Right hindlimb (tissue), 1 donor: ENCODE measurements around the gene RASSF8.

Experiments used
- DNase-seq: peaks from one replicate; pipeline ENCODE4 v3.0.0-alpha.2; 2018

The RASSF8 gene, protein sequence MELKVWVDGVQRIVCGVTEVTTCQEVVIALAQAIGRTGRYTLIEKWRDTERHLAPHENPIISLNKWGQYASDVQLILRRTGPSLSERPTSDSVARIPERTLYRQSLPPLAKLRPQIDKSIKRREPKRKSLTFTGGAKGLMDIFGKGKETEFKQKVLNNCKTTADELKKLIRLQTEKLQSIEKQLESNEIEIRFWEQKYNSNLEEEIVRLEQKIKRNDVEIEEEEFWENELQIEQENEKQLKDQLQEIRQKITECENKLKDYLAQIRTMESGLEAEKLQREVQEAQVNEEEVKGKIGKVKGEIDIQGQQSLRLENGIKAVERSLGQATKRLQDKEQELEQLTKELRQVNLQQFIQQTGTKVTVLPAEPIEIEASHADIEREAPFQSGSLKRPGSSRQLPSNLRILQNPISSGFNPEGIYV

DNA sequence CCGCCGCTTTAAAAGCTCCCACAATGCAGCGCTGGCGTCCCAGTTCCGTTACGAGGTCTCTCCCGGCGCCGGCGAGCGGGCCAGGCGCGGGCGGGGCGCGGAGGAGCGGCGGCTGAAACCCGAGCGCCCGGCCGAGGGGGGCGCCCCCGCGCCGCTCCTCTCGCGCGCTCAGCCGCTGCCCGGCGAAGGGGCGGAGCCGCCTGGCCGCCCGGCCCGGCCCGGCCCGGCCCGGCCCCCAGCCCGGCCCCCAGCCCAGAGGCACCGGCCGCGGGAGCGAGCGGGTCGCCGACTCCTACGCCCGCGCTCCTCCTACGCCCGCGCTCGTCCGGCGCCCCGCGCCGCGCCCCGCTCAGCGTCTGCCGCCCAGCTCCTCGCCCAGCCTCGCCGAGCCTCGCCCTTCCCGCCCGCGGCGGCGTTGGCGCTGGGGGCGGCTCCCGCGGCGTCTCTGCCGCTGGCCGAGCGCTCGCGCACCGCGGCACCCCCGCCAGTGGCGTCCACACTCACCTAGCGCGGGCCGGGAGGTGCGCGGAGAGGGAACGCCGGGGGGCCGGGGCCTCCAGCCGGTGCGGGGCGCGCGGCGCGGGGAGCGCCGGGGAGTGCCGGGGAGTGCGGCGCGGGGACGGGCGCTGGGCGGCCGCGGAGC, at the start of gene RASSF8:
Gene RASSF8, plus strand, starts transcription at position 255 of the 643 bp plus-strand sequence. CDS start 96,662 bp downstream, outside the sequence.
- DNase-seq, result peak; percentile 88

DNA sequence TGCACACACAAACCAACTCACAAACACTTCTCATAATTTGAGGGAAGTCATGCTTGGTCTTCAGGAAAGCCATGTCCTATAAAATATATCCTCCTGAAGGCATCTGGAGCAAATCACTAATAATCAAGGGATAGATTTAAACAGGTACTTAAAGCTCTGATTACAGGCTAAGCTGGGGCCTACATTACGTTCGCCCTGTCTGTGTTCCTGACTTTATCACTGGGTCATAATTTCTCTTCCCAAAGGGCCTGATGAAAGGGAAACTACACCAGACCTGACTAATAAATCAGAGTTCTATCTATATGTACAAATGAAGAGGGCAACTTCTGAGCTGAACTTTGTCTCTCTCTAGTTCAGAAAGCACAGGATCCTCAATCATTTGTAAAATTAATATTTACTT, 43.9 kb upstream of the RASSF8 start:
- DNase-seq, result no peak

DNA sequence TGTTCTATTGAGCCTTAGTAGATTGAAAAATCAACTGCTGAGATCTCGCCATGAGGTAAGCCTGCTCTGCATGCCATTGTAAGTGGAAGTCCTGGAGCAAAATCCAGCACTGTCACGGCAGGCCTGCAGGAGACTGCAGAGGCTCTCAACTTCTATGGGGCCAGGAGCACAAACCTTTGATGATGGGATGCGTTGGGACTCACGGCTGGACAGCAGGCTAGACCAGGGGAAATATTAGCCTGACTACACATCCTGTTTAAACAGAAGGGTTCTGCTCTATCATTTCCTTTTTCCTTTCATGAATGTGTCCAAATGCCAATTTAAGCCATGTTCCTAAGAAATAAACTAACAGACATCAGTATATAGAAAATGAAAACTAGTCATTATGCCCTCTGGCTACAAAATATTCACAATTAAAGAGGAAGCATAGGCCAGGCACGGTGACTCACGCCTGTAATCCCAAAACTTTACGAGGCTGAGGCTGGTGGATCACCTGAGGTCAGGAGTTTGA, 33.9 kb upstream of the RASSF8 start:
- DNase-seq, result no peak

DNA sequence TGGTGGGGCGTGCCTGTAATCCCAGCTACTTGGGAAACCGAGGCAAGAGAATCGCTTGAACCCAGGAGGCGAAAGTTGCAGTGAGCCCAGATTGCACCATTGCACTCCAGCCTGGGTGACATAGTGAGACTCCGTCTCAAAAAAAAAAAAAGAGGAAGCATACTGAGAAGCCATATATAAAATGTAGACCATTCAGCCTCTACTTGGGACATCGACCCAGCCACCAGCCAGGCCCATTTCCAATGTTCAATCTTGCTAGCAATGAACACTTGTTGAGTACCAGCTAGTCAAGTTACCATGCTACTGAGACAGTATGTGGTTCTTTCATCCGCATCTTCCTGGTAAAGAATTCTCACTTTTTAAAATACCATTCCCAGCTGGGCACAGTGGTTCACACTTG, 33.4 kb upstream of the RASSF8 start:
- no peak for DNase-seq

GRCh38 chr12:25926536-25926935, 31.9 kb upstream of the RASSF8 start:
- no peak for DNase-seq

- DNase-seq, result no peak
These were observed 29.3 kb upstream of the RASSF8 start for GRCh38 chr12:25929142-25929541.

DNA sequence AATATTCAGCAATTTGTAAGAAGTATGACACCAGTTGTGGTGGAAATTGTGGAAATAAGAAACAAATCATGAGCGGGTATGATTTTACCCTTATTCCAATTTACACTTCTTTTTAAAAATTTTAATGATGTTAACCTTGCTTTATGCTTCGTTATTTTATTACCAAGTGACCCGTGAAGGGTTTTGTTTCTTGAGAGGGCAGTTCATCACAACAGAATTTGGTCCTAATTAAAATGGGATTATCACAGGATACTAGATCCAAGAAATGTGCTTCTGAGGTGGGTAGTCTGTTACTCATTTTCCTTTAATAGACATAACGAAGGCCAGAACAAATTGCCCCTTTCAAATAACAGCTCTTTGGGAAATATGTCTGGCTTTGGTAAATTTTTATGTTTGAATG, 25.5 kb upstream of the RASSF8 start:
- DNase-seq, result no peak

GRCh38 chr12:25934456-25934855, 24.0 kb upstream of the RASSF8 start:
- no peak for DNase-seq

GRCh38 chr12:25935355-25936144, 22.9 kb upstream of the RASSF8 start:
- DNase-seq, result no peak

GRCh38 chr12:25937096-25937495, 21.4 kb upstream of the RASSF8 start:
- no peak for DNase-seq

- no peak for DNase-seq
These were observed 19.9 kb upstream of the RASSF8 start for GRCh38 chr12:25938581-25938980.

DNA sequence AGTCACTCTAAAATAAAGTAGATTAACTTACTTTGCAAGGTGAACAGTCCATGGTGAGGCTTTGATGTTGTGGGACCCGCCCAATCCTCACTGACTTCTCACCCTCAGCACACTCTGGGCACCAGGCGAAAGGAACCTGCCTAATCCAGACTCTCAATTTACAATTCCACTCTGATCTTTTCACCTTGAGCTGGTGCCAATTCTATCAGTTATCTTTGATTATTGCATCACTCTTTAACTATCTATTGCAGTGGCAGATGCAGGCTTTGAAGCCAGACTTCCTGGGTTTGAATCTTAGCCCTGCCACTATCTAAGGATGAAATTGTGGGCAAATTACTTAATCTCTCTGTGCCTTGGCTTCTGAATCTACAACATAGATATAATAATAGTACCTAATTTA, 18.9 kb upstream of the RASSF8 start:
- no peak for DNase-seq

GRCh38 chr12:25940886-25941285, 17.6 kb upstream of the RASSF8 start:
- DNase-seq, result no peak

GRCh38 chr12:25942709-25943108, 15.8 kb upstream of the RASSF8 start:
- no peak for DNase-seq

DNA sequence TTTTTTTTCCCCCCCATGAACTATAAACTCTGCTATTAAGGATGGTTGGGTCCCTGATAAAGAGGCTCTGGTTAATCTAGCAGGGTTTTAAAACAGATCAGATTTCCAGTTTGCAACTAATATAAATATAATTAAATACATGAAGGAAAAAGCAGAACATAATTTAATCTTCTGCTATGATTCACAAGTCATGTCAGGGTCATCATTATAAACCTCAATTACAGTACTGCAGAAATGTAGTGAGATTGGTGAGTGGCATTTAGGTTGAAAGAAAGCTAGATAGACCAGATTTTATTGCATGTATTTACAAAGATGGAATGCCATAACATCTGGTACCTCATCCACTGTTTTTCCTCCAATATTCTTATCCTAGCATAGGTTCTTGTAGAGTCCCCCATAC, 14.5 kb upstream of the RASSF8 start:
- no peak for DNase-seq

GRCh38 chr12:25949343-25949742, 9.1 kb upstream of the RASSF8 start:
- no peak for DNase-seq

DNA sequence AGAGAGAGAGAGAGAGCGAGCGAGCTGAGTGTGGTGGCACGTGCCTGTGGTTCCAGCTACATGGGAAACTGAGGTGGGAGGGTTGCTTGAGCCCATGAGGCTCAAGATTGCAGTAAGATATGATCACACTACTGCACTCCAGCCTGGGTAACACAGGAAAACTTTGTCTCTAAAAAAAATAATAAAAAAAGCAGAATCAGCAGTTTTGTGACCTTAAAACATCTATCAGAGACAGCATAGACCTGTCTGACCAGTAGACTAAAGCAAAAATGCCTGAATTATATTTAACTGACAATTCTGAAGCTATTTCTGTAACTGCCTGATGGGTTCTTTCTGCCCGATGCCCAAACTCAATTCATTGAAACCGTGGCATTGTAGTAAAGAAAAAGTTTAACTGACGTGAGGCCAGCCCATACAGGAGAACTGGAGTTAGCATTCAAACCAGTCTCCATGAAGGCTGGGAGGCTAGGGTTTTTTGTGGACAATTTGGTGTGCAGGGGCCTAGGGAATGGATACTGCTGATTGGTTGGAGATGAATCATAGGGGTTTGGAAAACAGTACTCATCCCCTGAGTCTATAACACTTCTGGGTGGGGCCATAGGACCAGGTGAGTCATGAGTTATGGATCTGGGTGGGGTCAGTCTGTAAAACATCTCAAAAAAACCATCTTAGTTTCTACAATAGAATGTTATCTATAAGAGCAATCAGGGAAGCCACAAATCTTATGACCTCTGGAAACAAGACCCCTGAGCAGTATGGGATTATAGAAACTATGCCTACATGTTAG, 8.0 kb upstream of the RASSF8 start:
- no peak for DNase-seq

DNA sequence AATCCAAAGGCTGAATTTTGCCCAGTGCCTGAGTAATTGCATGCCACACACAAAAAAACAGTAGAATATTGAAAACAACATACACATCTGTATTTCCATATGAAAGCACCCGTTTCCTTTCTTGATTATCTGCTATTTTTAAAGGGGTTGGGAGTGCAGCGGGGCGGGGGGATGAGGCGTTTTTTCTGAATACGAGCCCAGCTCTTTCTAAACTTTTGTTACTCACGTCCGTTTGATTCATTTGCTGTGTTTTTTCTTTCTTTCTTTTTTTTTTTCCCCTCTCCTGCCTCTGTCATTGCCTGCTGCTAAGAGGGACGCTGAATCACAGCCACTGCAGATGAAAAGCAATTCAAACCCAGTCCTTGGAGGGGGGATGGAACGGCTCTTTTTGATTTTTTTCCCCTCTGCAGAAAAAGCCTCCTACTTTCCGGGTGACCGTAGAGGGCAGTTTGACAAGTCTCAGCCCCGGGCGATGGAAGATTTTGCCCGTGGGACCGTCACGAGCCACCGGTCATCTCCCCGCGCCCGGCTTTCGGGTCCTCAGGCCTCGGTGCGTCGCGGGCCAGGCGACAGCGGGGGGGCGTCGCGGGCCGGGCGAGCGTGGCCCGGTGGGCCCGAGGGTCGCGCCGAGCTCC, 572 bp upstream of the RASSF8 start:
- no peak for DNase-seq

GRCh38 chr12:25959071-25959961, 834 bp downstream of the RASSF8 start:
- peak; percentile 67 for DNase-seq

DNA sequence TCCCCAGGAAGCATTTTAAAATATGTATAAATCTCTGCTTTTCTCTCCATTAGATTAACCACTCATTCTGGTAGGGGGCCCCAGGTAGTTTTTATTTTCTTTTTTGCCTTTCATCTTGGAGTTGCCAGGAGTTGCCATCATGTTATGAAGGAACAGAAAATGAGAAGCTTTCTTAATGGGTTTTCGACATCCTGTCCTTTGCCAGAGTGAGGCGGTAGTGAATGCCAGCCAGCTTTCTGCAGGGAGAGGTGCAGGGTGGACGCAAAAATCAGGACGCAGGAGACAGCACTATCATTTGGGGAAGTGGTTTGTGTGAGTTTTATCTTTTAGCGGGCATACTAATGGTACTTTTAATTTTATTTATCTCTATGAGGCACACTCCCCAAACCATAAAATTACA, 1.7 kb downstream of the RASSF8 start:
- DNase-seq, result peak; percentile 63

DNA sequence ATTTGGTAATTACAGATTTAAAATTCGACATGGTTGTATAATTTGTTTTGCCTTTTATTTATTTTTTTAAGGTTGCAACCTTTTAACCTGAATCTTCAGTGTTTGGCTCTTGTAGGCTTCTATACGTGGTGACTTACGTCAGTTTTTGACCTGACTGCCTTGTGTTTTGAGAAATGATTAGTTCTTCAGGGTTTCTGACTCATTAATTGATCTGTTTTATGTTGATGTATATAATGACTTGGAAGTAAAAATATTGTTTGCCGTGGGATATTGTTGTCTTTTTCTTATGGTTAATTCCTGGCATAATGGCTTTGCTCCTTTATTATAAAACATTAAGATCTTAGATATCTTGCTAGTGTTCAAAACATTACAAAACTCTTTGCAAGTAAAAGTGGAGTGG, 2.5 kb downstream of the RASSF8 start:
- no peak for DNase-seq
